ENCODE measurements around the gene DENND6A.
"Not testable (repeated sequence)": the region's sequence is repeated elsewhere in the genome, so short reads cannot be mapped to it uniquely, and the experiment has no call there.

The DENND6A gene

DNA sequence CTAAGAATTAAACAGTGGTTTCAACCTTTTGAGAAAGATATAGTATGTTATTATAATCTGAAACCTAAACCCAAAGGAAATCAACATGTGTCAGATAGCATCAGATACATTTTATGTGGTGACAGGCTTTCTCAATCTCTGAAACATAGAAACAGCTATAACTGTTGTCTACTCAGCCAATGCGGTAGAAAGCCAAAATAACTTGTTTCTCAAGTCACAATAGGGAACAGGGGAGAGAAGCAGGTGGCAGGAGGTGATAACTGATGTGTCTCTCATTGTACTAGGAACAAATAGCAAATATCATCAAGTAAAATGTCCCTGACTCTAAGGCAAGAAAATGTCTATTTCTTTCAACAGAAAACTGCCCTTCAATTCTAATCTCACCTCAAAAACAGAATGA, 38.6 kb downstream of the DENND6A start:
- TF ChIP-seq, protein P1, sequence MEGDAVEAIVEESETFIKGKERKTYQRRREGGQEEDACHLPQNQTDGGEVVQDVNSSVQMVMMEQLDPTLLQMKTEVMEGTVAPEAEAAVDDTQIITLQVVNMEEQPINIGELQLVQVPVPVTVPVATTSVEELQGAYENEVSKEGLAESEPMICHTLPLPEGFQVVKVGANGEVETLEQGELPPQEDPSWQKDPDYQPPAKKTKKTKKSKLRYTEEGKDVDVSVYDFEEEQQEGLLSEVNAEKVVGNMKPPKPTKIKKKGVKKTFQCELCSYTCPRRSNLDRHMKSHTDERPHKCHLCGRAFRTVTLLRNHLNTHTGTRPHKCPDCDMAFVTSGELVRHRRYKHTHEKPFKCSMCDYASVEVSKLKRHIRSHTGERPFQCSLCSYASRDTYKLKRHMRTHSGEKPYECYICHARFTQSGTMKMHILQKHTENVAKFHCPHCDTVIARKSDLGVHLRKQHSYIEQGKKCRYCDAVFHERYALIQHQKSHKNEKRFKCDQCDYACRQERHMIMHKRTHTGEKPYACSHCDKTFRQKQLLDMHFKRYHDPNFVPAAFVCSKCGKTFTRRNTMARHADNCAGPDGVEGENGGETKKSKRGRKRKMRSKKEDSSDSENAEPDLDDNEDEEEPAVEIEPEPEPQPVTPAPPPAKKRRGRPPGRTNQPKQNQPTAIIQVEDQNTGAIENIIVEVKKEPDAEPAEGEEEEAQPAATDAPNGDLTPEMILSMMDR (IDR thresholded peaks at IDR 0.05; ENCODE audit: extremely low read depth, insufficient read depth, missing control alignments) = no peak
- no peak for DNase-seq (ENCODE audit: low spot score)
- in situ Hi-C loops (cut with MboI; ENCODE audit: low pct_unique_long_range_greater_than_20kb, low sequenced_read_pairs, unreplicated experiment) = no loop called here

DNA sequence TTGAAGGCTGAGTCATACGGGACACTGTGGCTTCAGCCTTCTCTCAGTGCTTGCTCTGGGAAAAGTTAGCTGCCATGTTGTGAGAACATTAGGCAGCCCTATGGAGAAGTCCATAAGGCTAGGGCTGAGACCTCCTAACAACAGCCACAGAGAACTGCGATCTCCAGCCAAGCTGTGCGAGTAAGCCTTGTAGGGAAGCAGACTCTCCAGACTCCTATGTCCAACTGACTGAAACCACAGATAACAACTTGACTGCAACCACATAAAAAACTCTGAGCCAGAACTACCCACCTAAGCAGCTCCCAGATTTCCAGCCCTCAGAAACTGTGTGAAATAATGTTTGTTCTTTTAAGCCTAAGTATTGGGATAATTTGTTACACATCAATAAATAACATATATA, 40.7 kb downstream of the DENND6A start:
- DNase-seq (ENCODE audit: low spot score) = no peak
- in situ Hi-C loops (cut with MboI; ENCODE audit: low pct_unique_long_range_greater_than_20kb, low sequenced_read_pairs, unreplicated experiment) = no loop called here
- TF ChIP-seq, protein P1 (IDR thresholded peaks at IDR 0.05; ENCODE audit: extremely low read depth, insufficient read depth, missing control alignments) = no peak

DNA sequence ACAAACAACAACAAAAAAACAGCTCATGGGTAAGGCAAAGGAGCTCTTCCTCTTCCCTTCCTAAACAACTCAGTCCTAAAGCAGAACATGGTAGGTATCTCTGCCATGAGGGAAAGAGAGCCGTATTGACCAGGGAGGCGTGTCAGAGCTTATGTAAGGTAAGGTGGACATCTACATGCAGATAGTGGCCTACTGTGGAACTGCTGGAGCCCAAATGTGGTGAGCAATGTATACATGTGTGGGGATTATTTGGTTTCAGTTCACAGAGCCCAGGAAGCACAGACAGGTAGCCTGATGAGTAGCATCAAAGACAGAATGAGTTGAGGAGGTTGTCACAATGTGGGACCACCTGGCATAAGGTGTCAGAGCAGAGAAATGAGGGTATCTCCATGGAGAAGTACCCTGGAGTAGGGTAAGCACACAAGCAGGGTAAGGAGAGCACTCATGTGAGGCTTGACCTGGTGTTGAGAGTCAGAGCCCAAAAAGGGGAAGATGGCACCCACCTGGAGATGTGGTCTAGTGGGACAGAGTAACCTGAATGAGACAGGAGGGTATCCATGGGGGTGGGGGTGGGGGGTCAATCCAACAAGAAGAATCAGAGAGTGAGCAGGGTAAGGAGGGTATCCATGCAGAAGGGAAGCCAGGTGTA, 45.5 kb downstream of the DENND6A start:
- DNase-seq (ENCODE audit: low spot score) = no peak
- in situ Hi-C loops (cut with MboI; ENCODE audit: low pct_unique_long_range_greater_than_20kb, low sequenced_read_pairs, unreplicated experiment) = no loop called here
- TF ChIP-seq, protein P1 (IDR thresholded peaks at IDR 0.05; ENCODE audit: extremely low read depth, insufficient read depth, missing control alignments) = no peak

DNA sequence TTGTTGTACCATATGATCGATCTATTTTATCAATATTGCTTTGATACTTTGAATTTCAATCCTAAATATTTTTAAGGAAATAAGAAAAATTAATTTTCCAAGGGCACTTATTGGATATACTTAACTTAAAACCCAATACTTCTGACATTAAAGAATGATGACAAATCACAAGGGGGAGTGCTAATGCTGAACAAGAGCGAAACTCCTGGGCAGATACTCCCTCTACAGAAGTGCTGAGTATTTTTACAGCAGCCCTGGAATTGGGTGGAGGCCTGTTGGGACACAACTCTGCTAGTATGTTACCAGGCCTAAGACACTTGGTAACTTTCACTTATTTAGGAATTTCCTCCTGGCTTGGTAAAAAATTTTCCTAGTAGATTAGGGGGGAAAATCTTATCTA, 46.2 kb downstream of the DENND6A start:
- TF ChIP-seq, protein P1 (IDR thresholded peaks at IDR 0.05; ENCODE audit: extremely low read depth, insufficient read depth, missing control alignments) = peak; percentile 24
- peak; percentile 25 for DNase-seq (ENCODE audit: low spot score)
- in situ Hi-C loops (cut with MboI; ENCODE audit: low pct_unique_long_range_greater_than_20kb, low sequenced_read_pairs, unreplicated experiment) = no loop called here

DNA sequence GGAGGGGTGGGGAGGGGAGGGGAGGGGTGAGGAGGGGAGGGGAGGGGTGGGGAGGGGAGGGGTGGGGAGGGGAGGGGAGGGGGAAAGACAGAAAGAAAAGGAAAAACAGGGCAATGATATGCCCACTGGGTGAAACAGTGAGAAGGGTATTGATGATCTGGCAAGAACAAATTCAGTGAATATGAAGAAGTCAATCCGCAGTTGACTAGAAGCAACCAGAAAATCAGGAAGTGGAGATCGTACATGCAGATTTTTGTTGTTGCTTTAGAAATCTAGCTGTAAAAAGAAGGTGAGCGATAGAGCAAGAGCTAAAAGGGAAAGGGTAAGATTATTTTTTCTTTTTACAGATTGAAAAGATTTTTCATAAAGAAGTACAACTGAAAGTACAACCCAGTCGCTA, 48.1 kb downstream of the DENND6A start:
- TF ChIP-seq, protein P1 (IDR thresholded peaks at IDR 0.05; ENCODE audit: extremely low read depth, insufficient read depth, missing control alignments) = no peak
- no peak for DNase-seq (ENCODE audit: low spot score)
- in situ Hi-C loops (cut with MboI; ENCODE audit: low pct_unique_long_range_greater_than_20kb, low sequenced_read_pairs, unreplicated experiment) = no loop called here

DNA sequence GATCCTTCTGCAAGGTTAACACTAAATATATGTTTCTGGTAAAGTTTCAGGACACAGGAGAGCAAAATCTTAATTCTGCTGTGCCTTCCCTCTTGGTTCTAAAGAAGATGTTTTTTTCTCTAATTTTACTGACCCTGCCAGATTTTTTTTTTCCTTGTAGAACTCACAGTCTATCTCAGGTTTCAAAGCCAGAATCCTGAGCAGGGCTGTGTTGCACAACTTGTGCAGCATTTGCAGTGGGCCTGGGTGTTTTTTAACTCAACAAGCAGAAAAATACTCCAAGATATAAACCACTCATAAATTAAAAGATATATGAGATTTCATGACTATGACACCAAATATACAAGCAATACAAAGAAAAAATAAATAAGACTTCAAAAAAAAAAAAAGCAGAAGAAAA, 55.5 kb downstream of the DENND6A start:
- DNase-seq (ENCODE audit: low spot score) = no peak
- in situ Hi-C loops (cut with MboI; ENCODE audit: low pct_unique_long_range_greater_than_20kb, low sequenced_read_pairs, unreplicated experiment) = no loop called here
- TF ChIP-seq, protein P1 (IDR thresholded peaks at IDR 0.05; ENCODE audit: extremely low read depth, insufficient read depth, missing control alignments) = no peak

DNA sequence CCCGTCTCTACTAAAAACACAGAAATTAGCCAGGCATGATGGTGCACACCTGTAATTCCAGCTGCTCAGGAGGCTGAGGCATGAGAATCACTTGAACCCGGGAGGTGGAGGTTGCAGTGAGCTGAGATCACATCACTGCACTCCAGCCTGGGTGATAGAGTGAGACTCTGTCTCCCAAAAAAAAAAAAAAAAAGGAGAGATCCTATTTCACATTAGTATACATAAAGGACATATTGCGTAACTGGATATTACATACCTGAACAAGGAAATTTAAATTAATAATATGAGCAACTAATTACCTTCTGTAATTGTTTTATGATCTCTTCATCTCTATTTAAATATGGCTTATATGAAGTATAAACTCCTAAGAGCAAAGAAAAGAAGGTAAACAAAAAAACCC, 58.6 kb downstream of the DENND6A start:
- in situ Hi-C loops (cut with MboI; ENCODE audit: low pct_unique_long_range_greater_than_20kb, low sequenced_read_pairs, unreplicated experiment); DNase-seq (ENCODE audit: low spot score): not testable (repeated sequence)
